Left ventricle myocardium inferior (tissue), 1 donor: ENCODE results near the gene MET. TPM values are rescaled to one million over a fixed set of nuclear protein-coding genes. Genes with fewer than 3 reads are reported as not detected.
A peak's percentile ranks its signal among the peaks of the same experiment; 100 is the strongest.

Experiments used
- DNase-seq: peaks from one replicate; pipeline ENCODE4 v3.0.0-alpha.2; 2020
- H3K27ac ChIP-seq: fragments of 200-600 bp; replicated peaks from 2 replicates; pipeline ENCODE4 v1.8.0; 2021
- H3K27me3 ChIP-seq: fragments of 200-600 bp; 2 replicates; pipeline ENCODE4 v1.8.0; 2021; ENCODE audit warnings: low read depth
- H3K36me3 ChIP-seq: fragments of 200-600 bp; 2 replicates; pipeline ENCODE4 v1.8.0; 2021
- H3K4me1 ChIP-seq: fragments of 200-600 bp; 2 replicates; pipeline ENCODE4 v1.8.0; 2021
- H3K4me3 ChIP-seq: fragments of 200-600 bp; 2 replicates; pipeline ENCODE4 v1.8.0; 2021; ENCODE audit warnings: mild to moderate bottlenecking, moderate library complexity
- H3K9me3 ChIP-seq: fragments of 200-600 bp; replicated peaks from 2 replicates; pipeline ENCODE4 v1.8.0; 2021
- intact Hi-C: fragments of 100-400 bp; cut with micrococcal nuclease; formaldehyde crosslinking; loops from one replicate; pipeline ENCODE4 v1.11.0; 2022
- total RNA-seq: library from RNA; stranded (reverse); fragmentation: NEBNext Ultra II Directional; extraction: Animal tissue kit (Norgen Biotek cat#: 25700); gene quantifications from one replicate; pipeline ENCODE4 v1.2.1, GENCODE V29; 2021
- TF ChIP-seq, protein P1 (sequence below): fragments of 200-600 bp; IDR thresholded peaks from 2 replicates; pipeline ENCODE4 v1.8.0; 2021; ENCODE audit warnings: antibody characterized with exemption, mild to moderate bottlenecking, borderline replicate concordance
- donor health status: DM: no; HTN: yes; CAD: no; lungs with severe emphysema.

Gene MET
- total RNA-seq, 1 donor from 2014 or later, result 13.1 TPM

DNA sequence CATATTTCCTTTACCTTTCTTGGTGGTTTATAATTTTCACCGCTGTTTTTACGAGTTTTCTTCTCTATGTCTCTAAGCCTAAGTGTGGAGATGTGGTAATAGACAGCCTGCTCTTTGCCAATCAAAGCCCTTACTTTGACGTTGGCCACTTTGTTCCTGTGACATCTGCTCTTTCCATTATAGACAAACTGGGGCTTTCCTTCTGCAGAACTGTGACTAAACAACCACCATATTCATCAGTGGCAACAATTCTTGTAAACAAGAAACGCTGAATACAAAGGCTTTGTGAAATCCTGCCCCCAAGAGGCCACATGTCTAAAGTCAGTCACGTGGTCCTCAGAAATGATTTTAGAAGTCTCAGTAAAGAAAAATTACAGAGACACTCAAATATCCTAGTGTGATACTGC is 130.8 kb downstream of the MET start:
- TF ChIP-seq, protein P1, sequence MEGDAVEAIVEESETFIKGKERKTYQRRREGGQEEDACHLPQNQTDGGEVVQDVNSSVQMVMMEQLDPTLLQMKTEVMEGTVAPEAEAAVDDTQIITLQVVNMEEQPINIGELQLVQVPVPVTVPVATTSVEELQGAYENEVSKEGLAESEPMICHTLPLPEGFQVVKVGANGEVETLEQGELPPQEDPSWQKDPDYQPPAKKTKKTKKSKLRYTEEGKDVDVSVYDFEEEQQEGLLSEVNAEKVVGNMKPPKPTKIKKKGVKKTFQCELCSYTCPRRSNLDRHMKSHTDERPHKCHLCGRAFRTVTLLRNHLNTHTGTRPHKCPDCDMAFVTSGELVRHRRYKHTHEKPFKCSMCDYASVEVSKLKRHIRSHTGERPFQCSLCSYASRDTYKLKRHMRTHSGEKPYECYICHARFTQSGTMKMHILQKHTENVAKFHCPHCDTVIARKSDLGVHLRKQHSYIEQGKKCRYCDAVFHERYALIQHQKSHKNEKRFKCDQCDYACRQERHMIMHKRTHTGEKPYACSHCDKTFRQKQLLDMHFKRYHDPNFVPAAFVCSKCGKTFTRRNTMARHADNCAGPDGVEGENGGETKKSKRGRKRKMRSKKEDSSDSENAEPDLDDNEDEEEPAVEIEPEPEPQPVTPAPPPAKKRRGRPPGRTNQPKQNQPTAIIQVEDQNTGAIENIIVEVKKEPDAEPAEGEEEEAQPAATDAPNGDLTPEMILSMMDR, result peak; percentile 56
- Histone ChIP-seq H3K27me3 (no peaks in the 10 kb centered on the region), H3K4me3 (no peak overlapping the region), H3K36me3 (no peaks in the 10 kb centered on the region), H3K27ac (no peak overlapping the region), H3K4me1 (peaks cover 19% of the 10 kb centered on the region), H3K9me3 (no peaks in the 10 kb centered on the region)
- no peak for DNase-seq
- intact Hi-C loops, result loop anchor here (10.0 kb wide), 1 partner anchor 628 kb away; no protein-coding TSS in a partner anchor

DNA sequence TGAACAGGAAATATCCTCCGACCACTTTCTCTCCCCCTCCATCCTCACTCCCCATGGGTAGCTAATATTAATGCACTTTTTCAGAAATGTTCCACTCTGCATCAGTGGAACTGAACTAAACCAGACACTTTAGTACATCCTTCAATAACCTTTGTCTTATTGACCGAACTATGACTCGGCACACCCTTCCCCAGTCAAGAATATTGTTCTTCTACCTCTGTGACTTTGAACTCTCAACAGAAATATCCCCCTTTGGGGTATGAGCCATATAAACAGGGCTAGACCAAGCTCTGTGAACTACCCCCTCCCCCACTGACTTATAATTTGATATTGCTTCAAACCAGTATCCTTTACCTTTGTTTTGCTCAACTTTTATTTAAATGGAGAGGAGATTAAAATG is 132.5 kb downstream of the MET start:
- H3K27ac ChIP-seq, result peak overlapping the region; percentile 68
- intact Hi-C loops, result loop anchor here (10.0 kb wide), 1 partner anchor 630 kb away; no protein-coding TSS in a partner anchor
- TF ChIP-seq, protein P1, result no peak
- H3K36me3 ChIP-seq, result no peaks in the 10 kb centered on the region
- H3K4me3 ChIP-seq, result no peak overlapping the region
- H3K27me3 ChIP-seq, result no peaks in the 10 kb centered on the region
- DNase-seq, result no peak
- peaks cover 12% of the 10 kb centered on the region for H3K4me1 ChIP-seq
- H3K9me3 ChIP-seq, result no peaks in the 10 kb centered on the region

DNA sequence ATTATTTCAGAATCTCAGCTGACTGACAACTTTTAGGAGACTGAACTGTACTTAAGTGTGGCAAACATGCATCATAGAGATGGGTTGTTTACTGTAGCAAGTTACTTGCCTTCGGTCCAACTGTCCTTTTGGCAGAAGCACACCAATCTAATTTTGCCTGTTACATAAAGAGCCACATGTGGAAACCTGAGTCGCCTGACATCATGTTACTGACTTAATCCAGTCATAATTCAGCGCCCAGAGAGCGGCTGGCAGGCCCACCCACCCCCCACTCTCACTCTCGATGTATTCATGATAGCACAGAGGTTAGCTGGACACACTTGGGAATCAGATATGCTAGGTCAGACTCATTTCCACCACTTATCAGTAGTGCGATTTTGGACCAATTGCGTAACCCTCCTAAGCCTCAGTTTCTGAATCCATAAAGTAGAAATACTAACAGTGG is 133.1 kb downstream of the MET start:
- no peaks in the 10 kb centered on the region for H3K9me3 ChIP-seq
- H3K27ac ChIP-seq, result peak overlapping the region; percentile 68
- no peak for DNase-seq
- H3K27me3 ChIP-seq, result no peaks in the 10 kb centered on the region
- H3K36me3 ChIP-seq, result no peaks in the 10 kb centered on the region
- TF ChIP-seq, protein P1, result no peak
- intact Hi-C loops, result loop anchor here (5.0 to 10.0 kb wide), 2 partner anchors 133 to 630 kb away; partner anchors contain the start of gene MET
- peak overlapping the region; percentile 5 for H3K4me3 ChIP-seq
- H3K4me1 ChIP-seq, result peaks cover 12% of the 10 kb centered on the region

DNA sequence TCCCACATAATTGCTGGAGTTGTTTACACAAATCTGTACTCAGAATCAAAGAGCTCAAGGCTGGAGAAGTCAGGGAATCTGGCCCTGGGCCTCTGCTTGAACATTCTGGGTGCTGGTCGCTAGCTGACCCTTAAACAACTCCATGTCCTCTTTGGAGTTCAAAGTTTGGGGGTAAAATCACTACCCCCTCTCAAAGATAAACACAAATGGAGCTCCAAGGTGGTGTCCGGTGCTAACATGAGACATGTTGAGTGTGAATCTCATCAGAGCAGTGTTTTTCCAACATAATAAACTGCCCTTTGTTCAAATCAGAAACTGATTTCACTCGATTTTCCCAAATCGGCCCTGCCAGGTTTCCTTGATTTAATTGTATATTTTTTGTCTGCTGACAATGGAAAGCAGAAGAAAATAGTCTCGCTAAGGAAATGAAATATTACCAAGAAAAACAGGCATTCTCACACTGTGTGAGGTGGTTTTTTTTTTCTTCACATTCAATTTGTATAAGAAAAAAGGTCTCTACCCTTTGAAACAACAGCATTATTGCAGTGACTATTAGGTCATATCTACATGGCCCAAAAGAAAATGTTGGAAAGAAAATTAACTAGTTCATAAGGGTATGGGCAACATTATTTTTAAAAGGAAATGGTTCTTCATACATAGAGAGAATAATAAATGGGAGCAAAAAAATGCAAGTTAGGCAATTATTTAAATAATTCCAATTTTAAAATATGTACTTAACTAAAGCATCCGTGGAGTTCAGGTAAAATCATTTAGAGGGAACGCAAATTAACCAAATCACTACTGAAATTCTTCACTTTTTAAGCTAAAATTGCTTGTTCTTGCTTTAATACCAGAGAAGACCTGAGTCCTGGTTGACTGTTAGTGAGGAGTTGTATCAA is 134.3 kb downstream of the MET start:
- H3K9me3 ChIP-seq, result no peaks in the 10 kb centered on the region
- TF ChIP-seq, protein P1, result no peak
- peaks cover 12% of the 10 kb centered on the region for H3K4me1 ChIP-seq
- no peak overlapping the region for H3K4me3 ChIP-seq
- intact Hi-C loops, result loop anchor here (5.0 to 10.0 kb wide), 2 partner anchors 134 to 631 kb away; partner anchors contain the start of gene MET
- H3K27ac ChIP-seq, result peak overlapping the region; percentile 68
- H3K27me3 ChIP-seq, result no peaks in the 10 kb centered on the region
- no peak for DNase-seq
- H3K36me3 ChIP-seq, result no peaks in the 10 kb centered on the region

DNA sequence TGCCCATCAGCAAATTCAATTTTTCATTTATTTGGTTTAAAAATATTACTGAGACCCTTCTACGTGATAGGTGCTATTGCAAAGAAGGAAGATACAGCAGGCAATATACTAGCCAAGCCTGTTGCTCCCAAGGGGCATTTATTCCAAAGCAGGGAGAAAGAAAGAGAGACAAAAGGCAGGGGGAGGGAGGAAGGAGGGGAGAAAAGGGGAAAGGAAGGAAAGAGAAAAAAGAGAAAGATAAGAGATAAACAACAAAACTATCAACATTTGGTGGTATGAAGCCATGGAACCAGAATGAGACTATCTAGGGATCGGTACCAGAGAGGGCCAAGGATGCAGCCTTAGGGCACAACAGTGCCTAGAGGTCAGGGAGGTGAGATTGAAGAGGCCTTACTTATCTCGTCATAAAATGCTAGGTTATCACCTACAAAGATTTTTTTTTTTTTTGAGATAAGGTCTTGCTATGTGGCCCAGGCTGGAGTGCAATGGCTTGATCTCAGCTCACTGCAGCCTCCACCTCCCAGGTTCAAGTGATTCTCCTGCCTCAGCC is 135.1 kb downstream of the MET start:
- Histone ChIP-seq H3K4me3 (no peak overlapping the region), H3K36me3 (no peaks in the 10 kb centered on the region), H3K27ac (no peak overlapping the region), H3K9me3 (no peaks in the 10 kb centered on the region), H3K4me1 (peaks cover 12% of the 10 kb centered on the region), H3K27me3 (no peaks in the 10 kb centered on the region)
- DNase-seq, result no peak
- TF ChIP-seq, protein P1, result no peak
- intact Hi-C loops, result loop anchor here (5.0 to 10.0 kb wide), 2 partner anchors 135 to 632 kb away; partner anchors contain the start of gene MET
